Measurements from ENCODE around the gene PDGFRB. TPM values are rescaled to one million over a fixed set of nuclear protein-coding genes. Genes with fewer than 3 reads are reported as not detected.
A peak's percentile ranks its signal among the peaks of the same experiment; 100 is the strongest.

The PDGFRB gene
- total RNA-seq, 4 donors from 2014 or later: 33.9 to 88.7 (median 41.7) TPM

GRCh38 chr5:150161242-150162141 lies 5.8 kb upstream of the PDGFRB start:
- WGBS, 2 donors: 40 to 43% methylated on average over 14 of the region's 14 CpGs
- peak; percentile 82 to 98 for DNase-seq (ENCODE audit: low spot score in 2 of 2)
- intact Hi-C loops (cut with DNase I; ENCODE audit: low total_unique reads): no loop called here
- TF ChIP-seq CTCF (IDR thresholded peaks at IDR 0.05) (peak in 1 of 3 donors; percentile 75), POLR2A (IDR thresholded peaks at IDR 0.05) (no peak)
- H3K4me3 ChIP-seq (ENCODE audit: low read depth, poor library complexity, severe bottlenecking): no peak overlapping the region

GRCh38 chr5:150160448-150161081 lies 4.9 kb upstream of the PDGFRB start:
- intact Hi-C loops (cut with DNase I; ENCODE audit: low total_unique reads): loop anchor here (1.0 kb wide), 1 partner anchor 47 kb away; no protein-coding TSS in a partner anchor
- 67 to 73% methylated on average over 5 of the region's 5 CpGs for WGBS, 2 donors
- no peak for DNase-seq (ENCODE audit: low spot score in 2 of 2)
- TF ChIP-seq CTCF (IDR thresholded peaks at IDR 0.05): no peak
- TF ChIP-seq POLR2A (IDR thresholded peaks at IDR 0.05): no peak
- no peak overlapping the region for H3K4me3 ChIP-seq (ENCODE audit: low read depth, poor library complexity, severe bottlenecking)

- 47 to 48% methylated on average over 7 to 9 of the region's 9 CpGs for WGBS, 2 donors
- DNase-seq (ENCODE audit: low spot score in 2 of 2): no peak
- no peak overlapping the region for H3K4me3 ChIP-seq (ENCODE audit: low read depth, poor library complexity, severe bottlenecking)
- intact Hi-C loops (cut with DNase I; ENCODE audit: low total_unique reads): loop anchor here (1.0 kb wide), 1 partner anchor 46 kb away; no protein-coding TSS in a partner anchor
- TF ChIP-seq CTCF (IDR thresholded peaks at IDR 0.05) (no peak), POLR2A (IDR thresholded peaks at IDR 0.05) (no peak)
Measured at GRCh38 chr5:150159741-150160179, 4.1 kb upstream of the PDGFRB start.

- TF ChIP-seq CTCF (IDR thresholded peaks at IDR 0.05) (no peak), POLR2A (IDR thresholded peaks at IDR 0.05) (no peak)
- intact Hi-C loops (cut with DNase I; ENCODE audit: low total_unique reads): no loop called here
- WGBS, 2 donors: 49 to 53% methylated on average over 6 of the region's 6 CpGs
Measured at GRCh38 chr5:150159031-150159430, 3.4 kb upstream of the PDGFRB start.

GRCh38 chr5:150158170-150158949 lies 2.7 kb upstream of the PDGFRB start:
- TF ChIP-seq POLR2A (IDR thresholded peaks at IDR 0.05) (no peak), CTCF (IDR thresholded peaks at IDR 0.05) (no peak)
- no peak for DNase-seq (ENCODE audit: low spot score in 2 of 2)
- intact Hi-C loops (cut with DNase I; ENCODE audit: low total_unique reads): no loop called here
- 47 to 56% methylated on average over 12 of the region's 12 CpGs for WGBS, 2 donors
- no peak overlapping the region for H3K4me3 ChIP-seq (ENCODE audit: low read depth, poor library complexity, severe bottlenecking)

More at GRCh38 chr5:150159031-150159430, 3.4 kb upstream of the PDGFRB start:
- no peak for DNase-seq (ENCODE audit: low spot score in 2 of 2)
- H3K4me3 ChIP-seq (ENCODE audit: low read depth, poor library complexity, severe bottlenecking): no peak overlapping the region
